HepG2 (cell line): Measurements from ENCODE around the gene ASCL2. TPM values are rescaled to one million over a fixed set of nuclear protein-coding genes. Genes with fewer than 3 reads are reported as not detected.

Experiments used
- ATAC-seq: fragments of 200-7000 bp; cut with Tn5 transposase; 3 replicates; pipeline ENCODE4 v1.9.1; 2020; ENCODE audit warnings: mild to moderate bottlenecking, moderate library complexity
- BruUV-seq: library from RNA; stranded (reverse); fragments of 400-500 nt; replicated peaks from 2 replicates; lab custom pipeline; 2021; lab: Mats Ljungman, UMichigan
- CTCF ChIA-PET: fragments of 300-600 bp; formaldehyde crosslinking; extraction: SDS; loops from one replicate; lab custom pipeline; 2021; ENCODE audit warnings: low total read pairs, inconsistent platforms, low intra/inter-chr PET ratio; lab: Yijun Ruan, JAX
- POLR2A ChIA-PET: fragments of 350-600 bp; sonication (Branson Sonifier 250); formaldehyde crosslinking; loops from one replicate; lab custom pipeline; 2020; ENCODE audit warnings: antibody characterized with exemption, inconsistent platforms; lab: Yijun Ruan, JAX
- DNase-seq: peaks from one replicate; pipeline ENCODE4 v3.0.0-alpha.2; 2015; ENCODE audit warnings: low spot score
- FAIRE-seq: peaks from 3 replicates; lab custom pipeline; 2011; peaks lifted over from hg19 to GRCh38; lab: Jason Lieb, UNC
- H2AFZ ChIP-seq: one replicate; pipeline ENCODE4 v1.6.1; 2011; ENCODE audit warnings: low read length, inconsistent platforms
- H3K27ac ChIP-seq: fragments of 300-600 bp; 3 replicates; pipeline ENCODE4 v1.8.0; 2011; ENCODE audit warnings: mixed run types, mild to moderate bottlenecking, mixed read lengths, low read length, inconsistent platforms; ENCODE audit not compliant: insufficient read depth; ENCODE audit errors: extremely low read length
- H3K27me3 ChIP-seq, 2 experiments: fragments of 200-600 bp in 1 of 2; 2 replicates in 1 of 2; 3 replicates in 1 of 2; pipeline versions ENCODE4 v1.6.0 to v1.8.0; 2011; ENCODE audit warnings: low read length in 2 of 2, mild to moderate bottlenecking in 2 of 2, moderate library complexity in 2 of 2, inconsistent platforms in 1 of 2; ENCODE audit not compliant: insufficient read depth in 2 of 2, control insufficient read depth in 1 of 2
- H3K36me3 ChIP-seq, 2 experiments: fragments of 200-600 bp in 1 of 2; replicated peaks in 1 of 2; 2 replicates in 1 of 2; 3 replicates in 1 of 2; pipeline versions ENCODE4 v1.5.1 to v1.8.0; 2011; ENCODE audit warnings: low read length in 2 of 2, inconsistent platforms in 1 of 2; ENCODE audit not compliant: insufficient read depth in 2 of 2, control insufficient read depth in 1 of 2
- H3K4me1 ChIP-seq: 2 replicates; pipeline ENCODE4 v1.5.1; 2012; ENCODE audit warnings: low read length, inconsistent platforms; ENCODE audit not compliant: insufficient read depth
- H3K4me2 ChIP-seq: 2 replicates; pipeline ENCODE4 v1.6.0; 2011; ENCODE audit warnings: low read depth, low read length, inconsistent platforms
- H3K4me3 ChIP-seq, 3 experiments: fragments of 200-600 bp in 1 of 3; sonication (generic), shearing (Covaris generic) in 1 of 3; replicated peaks in 1 of 3; 2 replicates each; pipeline ENCODE4 v1.5.1; 2011 to 2016; ENCODE audit warnings: low read length in 3 of 3, inconsistent platforms in 2 of 3, low read depth in 2 of 3, mild to moderate bottlenecking in 2 of 3, control low read depth in 1 of 3, mixed read lengths in 1 of 3; ENCODE audit not compliant: insufficient read depth in 1 of 3
- H3K79me2 ChIP-seq: one replicate; pipeline ENCODE4 v1.6.1; 2011; ENCODE audit warnings: low read length, inconsistent platforms; ENCODE audit not compliant: insufficient read depth
- H3K9ac ChIP-seq: 2 replicates; pipeline ENCODE4 v1.6.0; 2011; ENCODE audit warnings: mild to moderate bottlenecking, low read depth, low read length, inconsistent platforms; ENCODE audit not compliant: insufficient read depth
- H3K9me3 ChIP-seq: 2 replicates; pipeline ENCODE4 v1.5.1; 2012; ENCODE audit warnings: mild to moderate bottlenecking, low read length
- H4K20me1 ChIP-seq: 2 replicates; pipeline ENCODE4 v1.6.0; 2011; ENCODE audit warnings: inconsistent platforms, mild to moderate bottlenecking, low read length, moderate library complexity; ENCODE audit not compliant: insufficient read depth
- FOXK1 ChIP-seq: sonication (generic); formaldehyde crosslinking; IDR thresholded peaks from 2 replicates; pipeline ENCODE4 v1.4.0; 2020; ENCODE audit warnings: low read depth, missing genetic modification reagents, borderline replicate concordance
- NCOA1 ChIP-seq: sonication (generic); formaldehyde crosslinking; IDR thresholded peaks from 2 replicates; pipeline ENCODE4 v1.9.0; 2021; ENCODE audit warnings: missing genetic modification reagents
- NFIC ChIP-seq: IDR thresholded peaks from 2 replicates; pipeline ENCODE4 v1.6.1; 2012; ENCODE audit warnings: mild to moderate bottlenecking, low read length, inconsistent platforms
- PCBP1 ChIP-seq: fragments of 200-400 bp; formaldehyde crosslinking; IDR thresholded peaks from 2 replicates; pipeline ENCODE4 v1.6.1; 2017; ENCODE audit warnings: mild to moderate bottlenecking, low read depth, low read length, borderline replicate concordance
- ZNF549 ChIP-seq: sonication (generic); formaldehyde crosslinking; IDR thresholded peaks from 2 replicates; pipeline ENCODE4 v1.5.0; 2020; ENCODE audit warnings: missing genetic modification reagents
- WGBS: methylation state at CpG from one replicate; pipeline ENCODE4 v1.1.6; 2017; ENCODE audit warnings: low lambda C conversion rate; 5-methylcytosine and 5-hydroxymethylcytosine counted together
- in situ Hi-C: cut with HindIII; loops from 2 replicates; pipeline ENCODE4 v1.10.0; 2017; ENCODE audit warnings: low pct_unique_long_range_greater_than_20kb; ENCODE audit not compliant: extremely low pct_ligation_motif_present
- intact Hi-C: fragments of 100-400 bp; cut with micrococcal nuclease; formaldehyde crosslinking; loops from one replicate; pipeline ENCODE4 v1.10.0; 2022; ENCODE audit not compliant: unreplicated experiment
- polyA plus RNA-seq, 8 experiments: library from polyadenylated mRNA; depleted of rRNA in 3 of 8; stranded (reverse) in 7 of 8; unstranded in 1 of 8; fragments of >200 nt; fragmentation: Illumina TruSeq in 4 of 8; extraction: Trizol in 4 of 8; gene quantifications; 2 replicates each; pipeline versions ENCODE4 v1.2.1 to v1.2.3, GENCODE V29; 2011 to 2016; ENCODE audit warnings: low read depth in 4 of 8, missing spikeins in 1 of 8, mixed read lengths in 1 of 8; ENCODE audit not compliant: insufficient read depth in 1 of 8
- total RNA-seq, 5 experiments: library from RNA; depleted of rRNA; stranded (reverse); fragments of >200 nt; fragmentation: Illumina TruSeq; extraction: Trizol; gene quantifications; 2 replicates each; pipeline ENCODE4 v1.2.3, GENCODE V29; 2016; ENCODE audit warnings: low read depth in 1 of 5
- TF ChIP-seq, protein P1 (sequence below): sonication (generic); formaldehyde crosslinking; IDR thresholded peaks from 2 replicates; pipeline ENCODE4 v1.4.0; 2020; ENCODE audit warnings: missing genetic modification reagents
- TF ChIP-seq, protein P2 (sequence below): sonication (generic); formaldehyde crosslinking; IDR thresholded peaks from 2 replicates; pipeline ENCODE4 v1.4.0; 2020; ENCODE audit warnings: low read depth, mild to moderate bottlenecking, missing genetic modification reagents

The ASCL2 gene
- total and polyA plus RNA-seq, 2 of the 13 experiments (the other 11 are each of a cell fraction or from before 2014, with no cell fraction given), result 0.07 TPM; not detected in 1

DNA sequence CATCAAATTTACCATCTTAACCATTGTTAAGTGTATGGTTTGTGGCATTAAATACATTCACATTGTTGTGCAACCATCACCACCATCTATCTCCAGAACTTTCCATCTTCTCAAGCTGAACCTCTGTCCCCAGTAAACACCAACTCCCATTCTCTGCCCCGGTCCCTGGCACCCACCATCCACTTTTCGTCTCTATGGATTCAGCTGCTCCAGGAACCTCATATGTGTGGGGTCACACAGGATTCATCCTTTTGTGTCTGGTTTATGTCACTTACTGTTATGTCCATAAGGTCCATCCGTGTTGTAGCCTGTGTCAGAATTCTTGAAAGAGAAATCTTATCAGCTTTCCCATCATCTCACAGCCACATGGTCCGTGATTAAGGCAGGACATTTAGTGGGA is 47.7 kb upstream of the ASCL2 start:
- Histone ChIP-seq H3K4me3 (no peak overlapping the region), H4K20me1 (no peaks in the 10 kb centered on the region), H3K27ac (no peak overlapping the region), H3K9me3 (no peaks in the 10 kb centered on the region), H3K4me1 (no peaks in the 10 kb centered on the region), H3K9ac (no peak overlapping the region), H3K4me2 (no peak overlapping the region), H2AFZ (no peak overlapping the region), H3K27me3 (peaks cover 13 to 25% of the 10 kb centered on the region in 2 experiments; a peak in 3 of 5 replicates), H3K36me3 (no peaks in the 10 kb centered on the region), H3K79me2 (no peaks in the 10 kb centered on the region)
- WGBS, result 17% methylated on average over 4 of the region's 4 CpGs
- intact Hi-C loops (loop anchor here (10.0 kb wide), 1 partner anchor 217 kb away; no protein-coding TSS in a partner anchor), in situ Hi-C loops (no loop called here)
- ChIA-PET CTCF (no interaction called here), POLR2A (no interaction called here)
- TF ChIP-seq, protein P1, sequence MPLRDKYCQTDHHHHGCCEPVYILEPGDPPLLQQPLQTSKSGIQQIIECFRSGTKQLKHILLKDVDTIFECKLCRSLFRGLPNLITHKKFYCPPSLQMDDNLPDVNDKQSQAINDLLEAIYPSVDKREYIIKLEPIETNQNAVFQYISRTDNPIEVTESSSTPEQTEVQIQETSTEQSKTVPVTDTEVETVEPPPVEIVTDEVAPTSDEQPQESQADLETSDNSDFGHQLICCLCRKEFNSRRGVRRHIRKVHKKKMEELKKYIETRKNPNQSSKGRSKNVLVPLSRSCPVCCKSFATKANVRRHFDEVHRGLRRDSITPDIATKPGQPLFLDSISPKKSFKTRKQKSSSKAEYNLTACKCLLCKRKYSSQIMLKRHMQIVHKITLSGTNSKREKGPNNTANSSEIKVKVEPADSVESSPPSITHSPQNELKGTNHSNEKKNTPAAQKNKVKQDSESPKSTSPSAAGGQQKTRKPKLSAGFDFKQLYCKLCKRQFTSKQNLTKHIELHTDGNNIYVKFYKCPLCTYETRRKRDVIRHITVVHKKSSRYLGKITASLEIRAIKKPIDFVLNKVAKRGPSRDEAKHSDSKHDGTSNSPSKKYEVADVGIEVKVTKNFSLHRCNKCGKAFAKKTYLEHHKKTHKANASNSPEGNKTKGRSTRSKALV (CRISPR knock-in tag), result no peak
- TF ChIP-seq NFIC, result no peak
- TF ChIP-seq NCOA1 (CRISPR knock-in tag), result no peak
- no peak for TF ChIP-seq FOXK1
- TF ChIP-seq PCBP1, result no peak
- TF ChIP-seq, protein P2, sequence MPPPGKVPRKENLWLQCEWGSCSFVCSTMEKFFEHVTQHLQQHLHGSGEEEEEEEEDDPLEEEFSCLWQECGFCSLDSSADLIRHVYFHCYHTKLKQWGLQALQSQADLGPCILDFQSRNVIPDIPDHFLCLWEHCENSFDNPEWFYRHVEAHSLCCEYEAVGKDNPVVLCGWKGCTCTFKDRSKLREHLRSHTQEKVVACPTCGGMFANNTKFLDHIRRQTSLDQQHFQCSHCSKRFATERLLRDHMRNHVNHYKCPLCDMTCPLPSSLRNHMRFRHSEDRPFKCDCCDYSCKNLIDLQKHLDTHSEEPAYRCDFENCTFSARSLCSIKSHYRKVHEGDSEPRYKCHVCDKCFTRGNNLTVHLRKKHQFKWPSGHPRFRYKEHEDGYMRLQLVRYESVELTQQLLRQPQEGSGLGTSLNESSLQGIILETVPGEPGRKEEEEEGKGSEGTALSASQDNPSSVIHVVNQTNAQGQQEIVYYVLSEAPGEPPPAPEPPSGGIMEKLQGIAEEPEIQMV (CRISPR knock-in tag), result no peak
- TF ChIP-seq ZNF549 (CRISPR knock-in tag), result no peak
- no peak for FAIRE-seq
- no peak for ATAC-seq
- no TSS peak for BruUV-seq
- no peak for DNase-seq
